ENCODE results near the gene FGF13. TPM values are rescaled to one million over a fixed set of nuclear protein-coding genes. Genes with fewer than 3 reads are reported as not detected.

Gene FGF13
- total RNA-seq, 1 experiment from 2014 or later = 17.1 TPM

GRCh38 chrX:138648568-138648967, 62.9 kb downstream of the FGF13 start:
- H2AK5ac ChIP-seq (ENCODE audit: insufficient read length, low read length) = no peak overlapping the region
- no peaks in the 10 kb centered on the region for H3K9me3 ChIP-seq (ENCODE audit: control insufficient read depth, low read depth, low read length)
- no peaks in the 10 kb centered on the region for H3K27me3 ChIP-seq (ENCODE audit: insufficient read depth, low read length)
- peaks cover 2% of the 10 kb centered on the region; the same call in 1 of the 2 replicates for H3K4me1 ChIP-seq (ENCODE audit: insufficient read depth, low read length)
- H2BK5ac ChIP-seq (ENCODE audit: insufficient read length, low read length) = no peak overlapping the region
- no peak overlapping the region for H2BK20ac ChIP-seq (ENCODE audit: low read depth, low read length, poor library complexity, severe bottlenecking)
- no peak overlapping the region for H3K14ac ChIP-seq (ENCODE audit: insufficient read depth, low read length)
- H3K4me2 ChIP-seq (ENCODE audit: insufficient read depth, insufficient read length, low read length) = no peak overlapping the region
- H3K79me2 ChIP-seq (ENCODE audit: insufficient read depth, low read length) = no peaks in the 10 kb centered on the region
- no peaks in the 10 kb centered on the region for H3K36me3 Mint-ChIP-seq (ENCODE audit: insufficient read depth in 1 of 3, low read depth in 3 of 3)
- no peak overlapping the region for H3T11ph ChIP-seq (ENCODE audit: low read length)
- no peak overlapping the region for H3K27ac ChIP-seq (ENCODE audit: insufficient read length, low read depth, low read length)
- no CpG with 5 or more reads among the region's 4 CpGs for WGBS (ENCODE audit: extremely low coverage, insufficient read length, low lambda C conversion rate)
- no peaks in the 10 kb centered on the region for H3K27me3 Mint-ChIP-seq (ENCODE audit: low read depth)
- no peaks in the 10 kb centered on the region for H3K79me1 ChIP-seq (ENCODE audit: insufficient read depth, low read depth, low read length, poor library complexity, severe bottlenecking)
- 0 out of 7 replicates have a peak overlapping the region, but pooled peaks of 1 of the 3 experiments have one; percentile 5 for H3K27ac Mint-ChIP-seq
- no peak overlapping the region for H2BK12ac ChIP-seq (ENCODE audit: insufficient read length, low read depth, low read length)
- H3K18ac ChIP-seq (ENCODE audit: insufficient read length, low read depth, low read length) = no peak overlapping the region
- H3K9ac ChIP-seq (ENCODE audit: extremely low read depth, insufficient read length, low read length) = no peak overlapping the region
- no peak overlapping the region for H4K5ac ChIP-seq (ENCODE audit: insufficient read length, low read depth, low read length)
- H2BK120ac ChIP-seq (ENCODE audit: low read depth, low read length, poor library complexity, severe bottlenecking) = no peak overlapping the region
- no peak overlapping the region for H3K4me3 Mint-ChIP-seq
- H3K56ac ChIP-seq (ENCODE audit: insufficient read length, low read depth, low read length) = no peak overlapping the region
- no peak overlapping the region for H4K8ac ChIP-seq (replicated peaks; ENCODE audit: insufficient read length, low read depth, low read length)
- H3K23ac ChIP-seq (ENCODE audit: insufficient read length, low read depth, low read length) = no peak overlapping the region
- DNase-seq = no peak
- no peak overlapping the region for H4K91ac ChIP-seq (ENCODE audit: insufficient read length, low read depth, low read length)
- no peaks in the 10 kb centered on the region for H3K23me2 ChIP-seq (ENCODE audit: insufficient read length, low read depth, low read length, poor library complexity, severe bottlenecking)
- H2AFZ ChIP-seq (ENCODE audit: low read length) = no peak overlapping the region
- peaks cover 0 to 33% of the 10 kb centered on the region in 2 experiments; a peak in 2 of 5 replicates for H3K9me3 Mint-ChIP-seq
- H3K4ac ChIP-seq (ENCODE audit: low read depth, low read length) = no peak overlapping the region
- peaks cover 25 to 29% of the 10 kb centered on the region in 2 experiments for H3K4me1 Mint-ChIP-seq
- no peak overlapping the region for H2BK15ac ChIP-seq (ENCODE audit: low read depth, low read length)
- TF ChIP-seq CTCF (conservative IDR thresholded peaks at IDR 0.05) = no peak
- H4K20me1 ChIP-seq (ENCODE audit: control insufficient read depth, insufficient read depth, insufficient read length) = no peaks in the 10 kb centered on the region
